ENCODE data around the gene ZNF428.
"Not testable (repeated sequence)": the region's sequence is repeated elsewhere in the genome, so short reads cannot be mapped to it uniquely, and the experiment has no call there.

Gene ZNF428, protein sequence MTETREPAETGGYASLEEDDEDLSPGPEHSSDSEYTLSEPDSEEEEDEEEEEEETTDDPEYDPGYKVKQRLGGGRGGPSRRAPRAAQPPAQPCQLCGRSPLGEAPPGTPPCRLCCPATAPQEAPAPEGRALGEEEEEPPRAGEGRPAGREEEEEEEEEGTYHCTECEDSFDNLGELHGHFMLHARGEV
- total RNA-seq: 16.5 to 17.2 reads per million in 2 donors

GRCh38 chr19:43619262-43620060, at the start of gene ZNF428:
ZNF428 (minus strand) TSS chr19:43619629; CDS start chr19:43614304, 5,325 bp downstream.
- peak; percentile 71 to 93 (median 84) for DNase-seq

DNA sequence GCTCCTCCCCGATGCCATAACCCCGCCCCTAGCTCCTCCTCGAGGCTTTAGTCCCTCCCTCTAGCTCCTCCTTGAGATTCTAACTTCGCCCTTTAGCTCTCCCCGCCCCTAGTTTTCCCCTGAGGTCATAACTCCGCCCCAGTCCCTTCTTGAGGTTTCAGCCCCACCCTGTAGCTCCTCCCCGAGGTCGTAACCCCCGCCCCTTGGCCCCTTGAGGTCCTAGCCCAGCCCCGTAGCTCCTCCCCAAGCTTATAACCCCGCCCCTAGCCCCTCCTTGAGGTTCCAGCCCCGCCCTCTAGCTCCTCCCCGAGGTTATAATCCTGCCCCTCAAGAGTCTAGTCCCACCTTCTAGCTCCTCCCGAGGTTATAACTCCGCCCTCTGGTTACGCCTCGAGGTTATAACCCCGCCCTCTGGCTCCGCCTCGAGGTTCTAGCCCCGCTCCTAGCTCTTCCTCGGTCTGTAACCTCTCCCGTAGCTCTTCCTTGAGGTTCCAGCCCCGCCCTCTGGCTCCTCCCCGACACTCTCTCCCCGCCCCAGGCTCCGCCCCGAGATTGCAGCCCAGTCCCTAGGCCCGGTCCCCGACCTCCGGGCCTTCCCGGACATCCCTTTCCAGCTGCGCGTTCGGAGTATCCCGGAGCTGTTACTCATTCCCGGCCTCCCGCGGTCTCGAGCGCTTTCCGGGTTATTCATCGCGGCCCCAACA, 49.1 kb upstream of the ZNF428 start:
- DNase-seq: peak; percentile 90 to 96 (median 94)

GRCh38 chr19:43667876-43668405, 48.5 kb upstream of the ZNF428 start:
- no peak for DNase-seq

GRCh38 chr19:43667126-43667875, 47.9 kb upstream of the ZNF428 start:
- no peak for DNase-seq

- peak in 3 of 5 experiments; percentile 33 to 63 (median 62) for DNase-seq
Measured at GRCh38 chr19:43664018-43664417, 44.6 kb upstream of the ZNF428 start.

DNA sequence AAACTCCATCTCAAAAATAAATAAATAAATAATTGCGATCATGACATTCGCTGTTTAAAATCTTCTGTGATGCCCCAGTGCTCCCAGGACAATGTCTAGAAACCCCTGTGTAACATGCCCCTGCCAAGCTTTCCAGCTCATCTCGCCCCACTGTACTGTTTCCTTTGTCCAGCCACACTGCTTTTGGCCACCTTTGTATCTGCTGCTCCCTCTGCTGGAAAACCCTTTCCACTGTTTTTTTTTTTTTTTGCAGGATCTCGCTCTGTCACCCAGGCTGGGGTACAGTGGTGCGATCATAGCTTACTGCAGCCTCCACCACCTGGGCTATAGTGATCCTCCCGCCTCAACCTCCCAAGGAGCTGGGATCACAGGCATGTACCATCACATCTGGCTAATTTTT, 43.1 kb upstream of the ZNF428 start:
- no peak for DNase-seq

DNA sequence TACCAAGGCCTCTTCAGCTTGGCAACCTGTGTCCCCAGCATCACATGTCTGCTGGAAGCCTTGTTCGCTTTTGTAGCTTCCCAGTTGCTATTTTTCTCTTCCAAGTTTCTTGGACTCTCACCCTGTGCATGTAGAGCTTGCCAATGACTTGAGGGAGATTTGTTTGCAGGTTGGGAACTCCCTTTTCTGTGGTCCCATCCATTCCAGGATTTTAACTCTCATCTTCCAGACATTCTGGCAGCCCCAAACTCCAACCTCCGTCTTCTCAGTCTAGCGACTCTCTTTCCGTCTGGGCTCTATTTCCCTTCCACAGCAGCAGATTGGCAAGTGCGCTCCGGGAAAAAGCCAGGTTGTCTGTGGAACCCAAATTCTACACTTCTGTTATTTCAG, 41.5 kb upstream of the ZNF428 start:
- DNase-seq: no peak

DNA sequence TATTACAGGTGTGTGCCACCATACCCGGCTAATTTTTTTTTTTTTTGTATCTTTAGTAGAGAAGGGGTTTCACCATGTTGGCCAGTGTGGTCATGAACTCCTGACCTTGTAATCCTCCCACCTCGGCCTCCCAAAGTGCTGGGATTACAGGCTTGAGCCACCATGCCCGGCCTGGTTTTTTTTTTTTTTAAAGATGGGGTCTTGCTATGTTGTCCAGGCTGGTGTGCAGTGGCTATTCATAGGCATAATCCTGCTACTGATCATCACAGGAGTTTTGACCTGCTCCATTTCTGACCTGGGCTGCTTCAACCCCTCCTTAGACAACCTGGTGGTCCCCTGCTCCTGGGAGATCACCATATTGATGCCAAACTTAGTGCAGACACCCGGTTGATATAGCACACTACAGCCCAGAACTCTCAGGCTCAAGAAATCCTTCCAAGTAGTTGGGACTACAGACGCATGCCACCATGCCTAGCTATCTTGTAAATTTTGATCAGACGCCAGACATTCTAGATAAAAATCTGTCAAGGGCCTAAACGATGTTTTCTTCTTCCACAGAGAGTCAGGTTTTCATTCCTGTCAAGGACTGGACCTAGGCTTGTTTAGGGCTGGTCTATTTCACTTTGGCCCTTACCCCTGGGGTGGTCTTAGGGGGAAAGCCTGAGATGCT, 41.0 kb upstream of the ZNF428 start:
- DNase-seq: no peak

- DNase-seq: no peak
Measured at GRCh38 chr19:43658494-43658893, 39.1 kb upstream of the ZNF428 start.

GRCh38 chr19:43658001-43658400, 38.6 kb upstream of the ZNF428 start:
- DNase-seq: no peak

- DNase-seq: no peak
Measured at GRCh38 chr19:43656436-43656835, 37.0 kb upstream of the ZNF428 start.

- DNase-seq: no peak
Measured at GRCh38 chr19:43652546-43652874, 33.1 kb upstream of the ZNF428 start.

- DNase-seq: peak in 2 of 5 experiments; percentile 8 to 54
Measured at GRCh38 chr19:43651758-43652545, 32.5 kb upstream of the ZNF428 start.

DNA sequence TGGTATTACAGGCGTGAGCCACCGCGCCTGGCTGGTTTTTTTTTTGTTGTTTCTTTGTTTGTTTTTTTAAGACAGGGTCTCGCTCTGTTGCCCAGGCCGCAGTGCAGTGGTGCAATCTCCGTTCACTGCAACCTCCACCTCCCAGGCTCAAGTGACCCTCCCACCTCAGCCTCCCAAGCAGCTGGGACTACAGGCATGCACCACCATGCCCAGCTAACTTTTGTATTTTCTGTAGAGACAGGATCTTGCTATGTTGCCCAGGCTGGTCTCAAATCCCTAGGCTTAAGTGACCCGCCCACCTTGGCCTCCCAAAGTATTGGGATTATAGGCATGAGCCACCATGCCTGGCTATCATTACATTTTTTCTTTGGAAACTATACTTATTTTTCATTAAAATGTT, 30.8 kb upstream of the ZNF428 start:
- DNase-seq: not testable (repeated sequence)

GRCh38 chr19:43649514-43649913, 30.1 kb upstream of the ZNF428 start:
- no peak for DNase-seq

- no peak for DNase-seq
Measured at GRCh38 chr19:43648633-43649032, 29.2 kb upstream of the ZNF428 start.

GRCh38 chr19:43644181-43644580, 24.8 kb upstream of the ZNF428 start:
- DNase-seq: no peak

- no peak for DNase-seq
Measured at GRCh38 chr19:43643326-43643725, 23.9 kb upstream of the ZNF428 start.

- DNase-seq: no peak
Measured at GRCh38 chr19:43642531-43642930, 23.1 kb upstream of the ZNF428 start.

- no peak for DNase-seq
Measured at GRCh38 chr19:43641333-43641732, 21.9 kb upstream of the ZNF428 start.

GRCh38 chr19:43640424-43640757, 21.0 kb upstream of the ZNF428 start:
- no peak for DNase-seq

Data from T-helper 2 cell (primary cell).